Measurements from ENCODE around the gene RBM19.

The RBM19 gene

DNA sequence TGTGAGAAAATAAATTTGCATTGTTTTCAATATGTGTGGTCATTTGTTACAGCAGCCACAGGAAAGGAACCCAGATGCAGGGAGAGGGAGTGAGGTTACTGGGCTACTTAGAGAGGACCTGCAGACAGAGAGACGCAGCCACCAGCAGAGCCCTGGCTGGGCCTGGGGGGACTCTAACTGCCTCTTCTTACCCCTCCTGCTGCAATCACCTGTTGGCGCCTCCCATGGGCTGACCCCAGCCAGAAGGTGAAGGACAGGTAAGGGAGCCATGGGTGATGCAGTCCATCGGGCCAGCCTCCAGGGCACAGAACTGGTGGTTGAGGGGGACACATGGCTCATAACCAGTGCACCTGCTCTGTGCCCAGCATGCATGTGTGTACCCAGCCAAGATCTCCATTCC, 15.8 kb upstream of the RBM19 start:
- H3K4me3 ChIP-seq (ENCODE audit: severe bottlenecking): no peak overlapping the region
- H3K27me3 ChIP-seq (ENCODE audit: insufficient read depth, poor library complexity, severe bottlenecking): peaks cover 4% of the 10 kb centered on the region
- no peak for ATAC-seq (ENCODE audit: low read depth)
- H3K27ac ChIP-seq (ENCODE audit: poor library complexity, severe bottlenecking): no peak overlapping the region
- DNase-seq (ENCODE audit: low spot score): no peak
- TF ChIP-seq, protein P1, sequence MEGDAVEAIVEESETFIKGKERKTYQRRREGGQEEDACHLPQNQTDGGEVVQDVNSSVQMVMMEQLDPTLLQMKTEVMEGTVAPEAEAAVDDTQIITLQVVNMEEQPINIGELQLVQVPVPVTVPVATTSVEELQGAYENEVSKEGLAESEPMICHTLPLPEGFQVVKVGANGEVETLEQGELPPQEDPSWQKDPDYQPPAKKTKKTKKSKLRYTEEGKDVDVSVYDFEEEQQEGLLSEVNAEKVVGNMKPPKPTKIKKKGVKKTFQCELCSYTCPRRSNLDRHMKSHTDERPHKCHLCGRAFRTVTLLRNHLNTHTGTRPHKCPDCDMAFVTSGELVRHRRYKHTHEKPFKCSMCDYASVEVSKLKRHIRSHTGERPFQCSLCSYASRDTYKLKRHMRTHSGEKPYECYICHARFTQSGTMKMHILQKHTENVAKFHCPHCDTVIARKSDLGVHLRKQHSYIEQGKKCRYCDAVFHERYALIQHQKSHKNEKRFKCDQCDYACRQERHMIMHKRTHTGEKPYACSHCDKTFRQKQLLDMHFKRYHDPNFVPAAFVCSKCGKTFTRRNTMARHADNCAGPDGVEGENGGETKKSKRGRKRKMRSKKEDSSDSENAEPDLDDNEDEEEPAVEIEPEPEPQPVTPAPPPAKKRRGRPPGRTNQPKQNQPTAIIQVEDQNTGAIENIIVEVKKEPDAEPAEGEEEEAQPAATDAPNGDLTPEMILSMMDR (IDR thresholded peaks at IDR 0.05; ENCODE audit: poor library complexity, severe bottlenecking): no peak
- no peaks in the 10 kb centered on the region for H3K36me3 ChIP-seq (ENCODE audit: low read depth)
- H3K9me3 ChIP-seq (ENCODE audit: severe bottlenecking): no peaks in the 10 kb centered on the region
- H3K4me1 ChIP-seq (ENCODE audit: insufficient read depth, poor library complexity, severe bottlenecking): no peaks in the 10 kb centered on the region

DNA sequence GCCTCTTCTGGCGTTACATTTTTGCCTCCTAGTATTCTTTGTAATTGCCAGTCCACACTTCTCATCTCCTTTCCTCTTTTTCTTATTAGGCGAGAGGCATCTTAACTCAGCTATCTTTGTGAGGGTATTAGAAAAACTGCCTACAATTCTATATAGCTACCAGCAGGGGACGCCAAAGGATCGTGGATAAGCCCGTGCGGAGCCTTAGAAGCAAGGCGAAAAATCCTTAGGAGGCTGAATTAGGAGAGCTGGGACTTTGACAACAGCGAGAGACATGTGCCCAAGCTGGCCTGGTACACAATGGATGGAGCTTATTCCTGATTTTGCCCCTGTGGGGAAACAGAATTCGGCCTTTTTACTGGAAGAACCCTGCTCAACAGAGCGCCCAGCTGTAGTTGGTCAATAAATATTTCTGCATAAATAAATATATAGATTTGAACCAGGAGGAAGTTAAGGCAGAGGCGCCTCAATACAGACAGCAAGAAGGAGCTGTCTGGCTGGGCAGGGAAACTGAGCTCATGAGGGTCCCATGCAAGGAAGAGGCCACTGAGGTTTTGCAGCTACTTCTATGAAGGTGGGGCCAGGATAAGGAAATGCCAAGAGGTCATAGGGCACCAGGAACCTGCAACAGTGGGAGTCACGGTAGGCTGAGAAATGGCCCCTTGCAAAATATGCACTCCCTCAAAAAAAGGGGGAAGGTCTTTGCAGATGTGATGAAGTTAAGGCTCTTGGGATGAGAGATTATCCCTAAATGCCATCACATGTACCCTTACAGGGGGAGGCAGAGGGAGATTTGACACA, 14.6 kb upstream of the RBM19 start:
- Histone ChIP-seq H3K9me3 (ENCODE audit: severe bottlenecking) (no peaks in the 10 kb centered on the region), H3K27ac (ENCODE audit: poor library complexity, severe bottlenecking) (no peak overlapping the region), H3K4me3 (ENCODE audit: severe bottlenecking) (no peak overlapping the region), H3K4me1 (ENCODE audit: insufficient read depth, poor library complexity, severe bottlenecking) (no peaks in the 10 kb centered on the region), H3K36me3 (ENCODE audit: low read depth) (no peaks in the 10 kb centered on the region), H3K27me3 (ENCODE audit: insufficient read depth, poor library complexity, severe bottlenecking) (peaks cover 4% of the 10 kb centered on the region)
- DNase-seq (ENCODE audit: low spot score): no peak
- TF ChIP-seq, protein P1 (IDR thresholded peaks at IDR 0.05; ENCODE audit: poor library complexity, severe bottlenecking): peak; percentile 95
- ATAC-seq (ENCODE audit: low read depth): peak; percentile 73

DNA sequence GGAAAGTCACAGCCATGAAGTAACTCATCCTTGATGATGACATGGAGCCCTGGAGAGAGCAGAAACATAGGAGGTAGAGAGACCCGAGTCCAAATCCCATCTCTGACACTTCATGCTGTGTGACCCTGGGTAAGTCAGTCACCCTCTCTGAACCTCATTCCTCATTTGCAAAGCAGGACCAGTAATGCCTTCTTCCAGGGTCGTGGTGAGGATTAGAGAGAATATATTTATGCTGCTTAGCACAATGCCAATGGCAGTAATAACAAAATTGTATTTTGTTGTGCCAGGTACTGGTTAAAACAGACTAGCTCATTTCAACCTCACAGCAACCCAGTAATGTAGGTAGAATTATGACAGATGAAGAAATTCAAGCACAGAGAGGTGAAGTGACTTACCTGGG, 13.9 kb upstream of the RBM19 start:
- DNase-seq (ENCODE audit: low spot score): no peak
- Histone ChIP-seq H3K4me3 (ENCODE audit: severe bottlenecking) (no peak overlapping the region), H3K27me3 (ENCODE audit: insufficient read depth, poor library complexity, severe bottlenecking) (peaks cover 4% of the 10 kb centered on the region), H3K36me3 (ENCODE audit: low read depth) (no peaks in the 10 kb centered on the region), H3K9me3 (ENCODE audit: severe bottlenecking) (no peaks in the 10 kb centered on the region), H3K4me1 (ENCODE audit: insufficient read depth, poor library complexity, severe bottlenecking) (no peaks in the 10 kb centered on the region), H3K27ac (ENCODE audit: poor library complexity, severe bottlenecking) (no peak overlapping the region)
- TF ChIP-seq, protein P1 (IDR thresholded peaks at IDR 0.05; ENCODE audit: poor library complexity, severe bottlenecking): no peak
- ATAC-seq (ENCODE audit: low read depth): no peak

DNA sequence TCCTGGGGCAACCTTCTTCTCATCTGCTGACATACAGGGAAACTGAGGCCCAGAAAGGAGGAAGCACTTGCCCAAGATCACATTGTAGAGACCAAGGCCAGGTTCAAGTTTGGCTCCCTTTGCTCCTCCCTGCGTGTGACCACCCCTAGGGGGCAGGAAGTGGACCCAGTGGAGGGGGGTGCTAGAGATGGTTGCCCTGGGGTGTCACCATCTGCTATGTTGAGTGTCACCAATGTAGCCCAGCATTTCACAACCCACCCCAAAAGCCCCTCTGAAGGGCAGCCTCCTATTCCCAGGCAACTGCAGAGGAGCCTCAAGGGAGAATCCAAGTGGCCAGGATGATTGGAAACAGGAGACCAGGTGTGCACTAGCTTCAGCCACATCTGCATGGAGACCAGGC, 12.0 kb upstream of the RBM19 start:
- H3K27ac ChIP-seq (ENCODE audit: poor library complexity, severe bottlenecking): no peak overlapping the region
- H3K9me3 ChIP-seq (ENCODE audit: severe bottlenecking): no peaks in the 10 kb centered on the region
- no peaks in the 10 kb centered on the region for H3K36me3 ChIP-seq (ENCODE audit: low read depth)
- no peak for DNase-seq (ENCODE audit: low spot score)
- no peaks in the 10 kb centered on the region for H3K4me1 ChIP-seq (ENCODE audit: insufficient read depth, poor library complexity, severe bottlenecking)
- no peak for ATAC-seq (ENCODE audit: low read depth)
- peaks cover 4% of the 10 kb centered on the region for H3K27me3 ChIP-seq (ENCODE audit: insufficient read depth, poor library complexity, severe bottlenecking)
- TF ChIP-seq, protein P1 (IDR thresholded peaks at IDR 0.05; ENCODE audit: poor library complexity, severe bottlenecking): no peak
- H3K4me3 ChIP-seq (ENCODE audit: severe bottlenecking): no peak overlapping the region

DNA sequence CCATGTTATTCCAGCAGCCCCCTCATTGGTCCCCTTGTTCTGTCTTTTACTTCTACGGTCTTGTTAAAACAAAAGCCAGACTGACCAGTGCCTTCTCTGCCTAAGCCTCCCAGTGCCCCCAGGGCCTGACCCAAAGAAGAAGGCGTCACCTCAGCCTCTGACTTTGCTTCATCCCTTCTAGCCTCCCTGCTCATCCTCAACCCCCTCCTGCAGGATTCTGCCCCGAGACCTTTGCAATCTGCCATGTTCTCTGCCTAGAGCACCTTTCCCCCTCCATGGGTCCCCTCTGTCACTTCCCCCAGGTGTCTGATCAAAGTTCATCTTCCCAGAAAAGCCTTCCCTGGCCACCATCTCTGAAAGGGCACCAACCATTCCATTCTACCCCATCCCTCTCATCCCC, 7.9 kb upstream of the RBM19 start:
- no peaks in the 10 kb centered on the region for H3K4me1 ChIP-seq (ENCODE audit: insufficient read depth, poor library complexity, severe bottlenecking)
- ATAC-seq (ENCODE audit: low read depth) (no peak), DNase-seq (ENCODE audit: low spot score) (no peak)
- TF ChIP-seq, protein P1 (IDR thresholded peaks at IDR 0.05; ENCODE audit: poor library complexity, severe bottlenecking): no peak
- no peaks in the 10 kb centered on the region for H3K27me3 ChIP-seq (ENCODE audit: insufficient read depth, poor library complexity, severe bottlenecking)
- no peak overlapping the region for H3K4me3 ChIP-seq (ENCODE audit: severe bottlenecking)
- no peak overlapping the region for H3K27ac ChIP-seq (ENCODE audit: poor library complexity, severe bottlenecking)
- H3K9me3 ChIP-seq (ENCODE audit: severe bottlenecking): no peaks in the 10 kb centered on the region
- no peaks in the 10 kb centered on the region for H3K36me3 ChIP-seq (ENCODE audit: low read depth)

All from RWPE2 (cell line).